Keratinocyte (primary cell): ENCODE results near the gene FXYD6. TPM values are rescaled to one million over a fixed set of nuclear protein-coding genes. Genes with fewer than 3 reads are reported as not detected.

Experiments used
- DNase-seq: peaks from one replicate; pipeline ENCODE4 v3.0.0-alpha.2; 2011; ENCODE audit warnings: low read depth, missing footprints, low spot score
- FAIRE-seq: peaks from 2 replicates; lab custom pipeline; 2011; peaks lifted over from hg19 to GRCh38; lab: Jason Lieb, UNC
- H2AFZ ChIP-seq: 2 replicates; pipeline ENCODE4 v1.6.0; 2012; ENCODE audit warnings: low read length, control low read depth, inconsistent platforms; ENCODE audit not compliant: control insufficient read depth
- H3K27ac ChIP-seq: 2 replicates; pipeline ENCODE4 v1.5.1; 2011; ENCODE audit warnings: low read length; ENCODE audit not compliant: control insufficient read depth, insufficient read depth
- H3K27me3 ChIP-seq: 3 replicates; pipeline ENCODE4 v1.6.0; 2011; ENCODE audit warnings: low read length; ENCODE audit not compliant: control insufficient read depth, insufficient read depth; ENCODE audit errors: extremely low read depth
- H3K36me3 ChIP-seq, 2 experiments: 2 replicates in 1 of 2; 3 replicates in 1 of 2; pipeline ENCODE4 v1.5.1; 2011; ENCODE audit warnings: low read length in 2 of 2, mild to moderate bottlenecking in 1 of 2; ENCODE audit not compliant: control insufficient read depth in 2 of 2, insufficient read depth in 2 of 2; ENCODE audit errors: extremely low read depth in 1 of 2
- H3K4me1 ChIP-seq: 3 replicates; pipeline ENCODE4 v1.5.1; 2011; ENCODE audit warnings: low read length; ENCODE audit not compliant: control insufficient read depth, insufficient read depth; ENCODE audit errors: extremely low read depth
- H3K4me2 ChIP-seq: 3 replicates; pipeline ENCODE4 v1.6.0; 2011; ENCODE audit warnings: low read depth, low read length; ENCODE audit not compliant: control insufficient read depth, insufficient read depth; ENCODE audit errors: extremely low read depth
- H3K4me3 ChIP-seq, 3 experiments: fragments of 200-600 bp in 1 of 3; sonication (generic) in 1 of 3; 2 replicates in 2 of 3; 3 replicates in 1 of 3; pipeline ENCODE4 v1.5.1; 2011 to 2016; ENCODE audit warnings: low read length in 3 of 3, mild to moderate bottlenecking in 3 of 3, control low read depth in 2 of 3, inconsistent platforms in 1 of 3, low read depth in 1 of 3, mixed read lengths in 1 of 3, mixed run types in 1 of 3, moderate library complexity in 1 of 3; ENCODE audit not compliant: control insufficient read depth in 2 of 3, insufficient read depth in 2 of 3; ENCODE audit errors: extremely low read depth in 1 of 3
- H3K79me2 ChIP-seq: 2 replicates; pipeline ENCODE4 v1.6.0; 2012; ENCODE audit warnings: low read length; ENCODE audit not compliant: control insufficient read depth, insufficient read depth
- H3K9ac ChIP-seq: 3 replicates; pipeline ENCODE4 v1.6.0; 2011; ENCODE audit warnings: low read length; ENCODE audit not compliant: control insufficient read depth, insufficient read depth; ENCODE audit errors: extremely low read depth
- H3K9me1 ChIP-seq: 3 replicates; pipeline ENCODE4 v1.6.0; 2011; ENCODE audit warnings: low read length; ENCODE audit not compliant: control insufficient read depth, insufficient read depth; ENCODE audit errors: extremely low read depth
- H3K9me3 ChIP-seq: 2 replicates; pipeline ENCODE4 v1.5.1; 2012; ENCODE audit warnings: low read depth, low read length; ENCODE audit not compliant: control insufficient read depth
- H4K20me1 ChIP-seq: 3 replicates; pipeline ENCODE4 v1.6.0; 2011; ENCODE audit warnings: low read length; ENCODE audit not compliant: control insufficient read depth, insufficient read depth; ENCODE audit errors: extremely low read depth
- CTCF ChIP-seq, 3 experiments: IDR thresholded peaks in 1 of 3; conservative IDR thresholded peaks in 1 of 3; optimal IDR thresholded peaks in 1 of 3; 2 replicates in 2 of 3; 3 replicates in 1 of 3; pipeline versions ENCODE3 to v1.5.1; 2011; ENCODE audit warnings: low read length in 3 of 3, mild to moderate bottlenecking in 3 of 3, moderate library complexity in 2 of 3, control low read depth in 1 of 3, inconsistent platforms in 1 of 3; ENCODE audit not compliant: insufficient read depth in 2 of 3; ENCODE audit errors: extremely low read depth in 1 of 3
- EZH2 ChIP-seq: IDR thresholded peaks from one replicate; pipeline ENCODE4 v1.6.1; 2012; ENCODE audit warnings: inconsistent platforms, mild to moderate bottlenecking, low read length, moderate library complexity
- dilution Hi-C: fragments of 300-500 bp; cut with MboI; formaldehyde crosslinking; loops from one replicate; pipeline ENCODE4 v1.7.0; 2020; ENCODE audit warnings: low sequenced_read_pairs; ENCODE audit not compliant: extremely low pct_ligation_motif_present
- polyA plus RNA-seq, 5 experiments: library from polyadenylated mRNA; depleted of rRNA in 3 of 5; stranded (reverse) in 3 of 5; stranded (forward) in 1 of 5; unstranded in 1 of 5; fragments of >200 nt; gene quantifications; 1 replicate in 1 of 5; 2 replicates in 3 of 5; 3 replicates in 1 of 5; pipeline versions ENCODE4 v1.2.1 to v1.2.3, GENCODE V29; 2011 to 2012; ENCODE audit warnings: missing spikeins in 2 of 5, low read depth in 1 of 5, low replicate concordance in 1 of 5

FXYD6 gene
- polyA plus RNA-seq, 1 donor (not counting 4 experiments of a cell fraction or from before 2014, with no cell fraction given) = not detected

- FAIRE-seq (no peak), DNase-seq (no peak)
- dilution Hi-C loops = no loop called here
- TF ChIP-seq CTCF (optimal IDR thresholded peaks at IDR 0.05 in 1 of 3, IDR thresholded peaks at IDR 0.05 in 1 of 3, conservative IDR thresholded peaks at IDR 0.05 in 1 of 3; ENCODE audit: extremely low read depth in 1 of 3, insufficient read depth in 2 of 3, low read length in 3 of 3) = no peak
- no peak for TF ChIP-seq EZH2
- Histone ChIP-seq H3K27ac (no peak overlapping the region), H3K9me1 (no peaks in the 10 kb centered on the region), H3K9ac (no peak overlapping the region), H3K4me2 (no peak overlapping the region), H4K20me1 (no peaks in the 10 kb centered on the region), H3K27me3 (peaks cover 43% of the 10 kb centered on the region), H3K36me3 (no peaks in the 10 kb centered on the region), H3K4me1 (no peaks in the 10 kb centered on the region), H3K4me3 (no peak overlapping the region), H3K9me3 (no peaks in the 10 kb centered on the region), H2AFZ (no peak overlapping the region), H3K79me2 (no peaks in the 10 kb centered on the region)
Measured at GRCh38 chr11:117836077-117836960, 40.1 kb downstream of the FXYD6 start.

GRCh38 chr11:117835576-117835975 is 40.9 kb downstream of the FXYD6 start:
- FAIRE-seq (no peak), DNase-seq (no peak)
- TF ChIP-seq CTCF (optimal IDR thresholded peaks at IDR 0.05 in 1 of 3, IDR thresholded peaks at IDR 0.05 in 1 of 3, conservative IDR thresholded peaks at IDR 0.05 in 1 of 3; ENCODE audit: extremely low read depth in 1 of 3, insufficient read depth in 2 of 3, low read length in 3 of 3) = no peak
- TF ChIP-seq EZH2 = no peak

More at GRCh38 chr11:117835576-117835975, 40.9 kb downstream of the FXYD6 start:
- Histone ChIP-seq H3K9ac (no peak overlapping the region), H3K27ac (no peak overlapping the region), H4K20me1 (no peaks in the 10 kb centered on the region), H3K4me1 (no peaks in the 10 kb centered on the region), H2AFZ (no peak overlapping the region), H3K9me3 (no peaks in the 10 kb centered on the region), H3K4me2 (no peak overlapping the region), H3K79me2 (no peaks in the 10 kb centered on the region), H3K4me3 (no peak overlapping the region), H3K36me3 (no peaks in the 10 kb centered on the region), H3K27me3 (peaks cover 38% of the 10 kb centered on the region), H3K9me1 (no peaks in the 10 kb centered on the region)
- dilution Hi-C loops = no loop called here
